ENCODE results near the gene TSNAX. TPM values are rescaled to one million over a fixed set of nuclear protein-coding genes. Genes with fewer than 3 reads are reported as not detected.

TSNAX gene
- total RNA-seq, 1 experiment from 2014 or later: 69.4 TPM

DNA sequence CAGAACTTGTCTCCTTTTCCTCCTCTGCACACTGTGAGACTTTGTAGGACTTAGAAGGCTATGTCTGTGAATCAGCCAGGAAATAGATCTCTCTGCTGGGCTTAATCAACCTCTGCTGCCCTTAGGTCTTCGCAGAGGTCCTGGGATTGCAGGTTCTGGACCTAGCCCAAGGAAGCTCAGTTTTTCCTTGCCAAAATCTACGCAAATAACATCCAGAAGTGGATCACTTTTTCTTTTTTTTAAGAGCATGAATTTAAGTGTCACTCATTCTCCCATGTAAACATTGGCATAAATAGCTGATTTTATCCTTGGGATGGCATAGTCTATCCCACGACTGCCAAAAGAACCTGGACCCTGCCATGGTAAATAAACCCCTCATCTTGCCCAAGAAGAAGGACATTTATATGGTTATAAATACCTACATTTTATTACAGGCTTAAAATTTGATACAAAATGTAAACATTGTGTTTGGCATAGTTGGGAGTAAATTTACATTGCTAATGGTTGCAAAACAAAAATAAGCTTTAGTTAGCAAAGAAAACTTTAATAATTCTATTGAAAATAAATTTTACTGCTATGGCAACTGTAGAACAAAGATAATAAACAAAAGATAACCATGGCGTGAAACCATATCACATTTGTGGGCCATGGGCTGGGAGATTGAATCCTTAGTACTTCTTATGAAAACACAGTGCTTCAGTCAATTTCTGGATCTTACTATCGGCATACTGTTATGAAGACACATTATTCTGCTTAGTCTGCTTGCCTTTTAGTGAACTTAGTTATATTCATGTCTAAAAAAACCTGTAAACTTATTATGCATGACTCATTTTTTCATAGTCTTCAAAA lies 73.6 kb downstream of the TSNAX start:
- DNase-seq (ENCODE audit: low spot score): no peak

DNA sequence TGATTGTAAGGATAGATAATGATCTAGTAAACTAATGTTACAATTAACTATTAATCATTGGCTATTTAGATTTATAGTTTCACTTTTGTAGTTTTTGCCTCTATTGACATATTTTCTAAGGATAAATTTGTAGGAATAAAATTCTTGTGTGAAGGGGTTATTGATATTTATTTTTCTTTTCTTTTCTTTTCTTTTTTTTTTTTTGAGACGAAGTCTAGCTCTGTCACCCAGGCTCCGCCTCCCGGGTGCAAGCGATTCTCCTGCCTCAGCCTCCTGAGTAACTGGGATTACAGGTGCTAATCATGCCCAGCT lies 74.2 kb downstream of the TSNAX start:
- no peak for DNase-seq (ENCODE audit: low spot score)

DNA sequence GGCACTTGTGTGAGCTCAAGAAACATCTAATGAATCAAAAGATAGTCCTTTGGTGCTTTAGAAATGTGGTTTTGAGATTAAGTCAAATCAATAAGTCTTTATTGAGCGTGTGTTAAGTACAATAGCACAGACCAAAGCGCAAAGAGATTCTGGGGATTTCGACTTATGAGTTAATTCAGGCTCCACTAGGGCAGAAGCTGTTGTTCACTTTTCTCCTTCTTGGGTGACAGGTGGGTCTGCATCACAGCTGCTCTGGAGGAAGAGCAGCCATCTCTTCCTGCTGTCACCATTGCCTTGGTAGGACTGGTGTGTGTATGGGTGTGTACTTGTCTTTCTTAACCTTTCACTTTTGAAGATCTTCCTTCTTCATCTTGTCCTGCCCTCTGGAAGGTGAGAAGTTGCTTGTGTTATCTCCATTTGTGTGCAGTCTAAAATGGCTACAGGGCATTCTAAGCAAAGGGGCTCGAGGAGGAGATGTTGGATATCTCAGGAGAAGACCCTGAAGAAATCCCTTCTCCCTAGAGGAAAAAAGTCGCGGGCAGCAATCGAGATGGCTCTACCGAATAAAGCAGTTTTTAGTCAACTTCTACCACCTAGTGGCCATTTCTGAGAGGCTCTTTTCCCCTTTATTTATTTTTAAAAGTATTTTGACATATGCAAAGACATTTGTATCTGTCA lies 75.3 kb downstream of the TSNAX start:
- peak; percentile 75 for DNase-seq (ENCODE audit: low spot score)

DNA sequence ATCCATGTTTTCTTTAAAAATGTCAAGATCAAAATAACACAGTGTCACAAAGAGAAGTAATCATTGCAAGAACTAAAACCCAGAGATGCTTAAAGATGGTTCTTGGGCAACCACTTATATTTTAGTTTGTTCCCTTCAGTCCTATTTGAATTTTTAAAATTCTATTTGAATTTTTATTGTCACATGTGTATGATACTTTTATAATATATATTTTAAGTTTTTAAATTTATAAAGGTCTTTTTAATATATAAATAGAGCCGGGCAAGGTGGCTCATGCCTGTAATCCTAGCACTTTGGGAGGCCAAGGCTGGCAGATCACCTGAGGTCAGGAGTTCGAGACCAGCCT lies 75.8 kb downstream of the TSNAX start:
- no peak for DNase-seq (ENCODE audit: low spot score)

DNA sequence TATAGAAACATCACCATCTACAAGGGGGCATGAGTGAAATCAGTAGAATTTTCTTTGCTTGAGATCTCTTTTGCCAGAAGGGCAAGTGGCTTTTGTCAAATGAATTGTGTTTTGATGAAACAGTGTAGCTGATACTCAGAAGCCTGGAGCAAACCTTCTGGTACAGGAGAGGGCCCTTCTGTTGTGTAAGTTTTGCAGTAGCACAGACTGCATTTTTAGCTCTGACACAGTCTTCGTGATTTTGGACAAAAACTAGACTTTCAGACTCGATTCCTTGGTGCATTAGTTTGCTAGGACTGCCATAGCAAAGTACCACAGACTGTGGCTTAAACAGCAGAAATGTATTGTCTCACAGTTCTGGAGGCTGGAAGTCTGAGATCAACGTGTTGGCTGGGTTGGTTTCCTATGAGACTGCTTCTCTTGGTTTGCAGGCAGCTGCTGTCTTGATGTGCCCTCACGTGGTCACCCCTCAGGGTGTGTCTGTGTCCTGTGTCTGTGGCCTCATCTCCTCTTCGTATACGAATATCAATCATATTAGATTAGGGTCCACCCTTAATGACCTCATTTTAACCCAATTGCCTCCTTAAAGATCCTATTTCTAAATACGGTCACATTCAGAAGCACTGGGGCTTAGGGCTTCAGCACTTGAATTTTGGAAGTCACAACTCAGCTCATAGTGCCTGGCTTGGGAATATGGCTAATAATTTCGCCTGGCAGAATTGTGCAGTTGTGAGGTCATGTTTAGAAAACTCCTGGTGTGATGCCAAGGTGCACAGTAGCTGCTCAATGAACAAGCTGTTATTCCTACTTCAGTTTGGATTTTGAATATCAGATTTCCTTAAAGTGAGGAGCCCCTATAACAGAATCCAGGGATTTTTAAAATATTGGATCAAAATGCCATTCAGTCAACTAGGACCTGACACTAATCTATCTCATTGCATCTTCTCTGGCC lies 77.0 kb downstream of the TSNAX start:
- no peak for DNase-seq (ENCODE audit: low spot score)

DNA sequence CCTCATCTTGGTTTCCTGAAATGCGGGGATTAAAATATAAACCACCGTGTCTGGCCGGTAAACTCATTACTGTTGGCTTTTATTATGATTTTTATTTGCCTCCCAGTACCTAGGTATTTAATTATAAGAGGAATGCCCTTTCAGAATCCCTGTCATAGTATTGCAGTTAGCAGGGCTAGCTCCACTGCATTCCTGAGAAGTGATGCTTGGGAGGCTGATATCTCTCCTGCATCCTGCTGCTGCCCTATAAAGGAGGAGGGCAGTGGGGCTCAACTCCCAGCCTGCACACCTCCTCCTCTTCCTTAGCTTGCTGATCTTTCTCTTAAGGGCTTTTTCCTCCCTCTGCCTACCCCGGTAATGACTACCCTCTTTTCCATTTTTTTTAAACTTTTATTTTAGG lies 78.2 kb downstream of the TSNAX start:
- DNase-seq (ENCODE audit: low spot score): peak; percentile 40

DNA sequence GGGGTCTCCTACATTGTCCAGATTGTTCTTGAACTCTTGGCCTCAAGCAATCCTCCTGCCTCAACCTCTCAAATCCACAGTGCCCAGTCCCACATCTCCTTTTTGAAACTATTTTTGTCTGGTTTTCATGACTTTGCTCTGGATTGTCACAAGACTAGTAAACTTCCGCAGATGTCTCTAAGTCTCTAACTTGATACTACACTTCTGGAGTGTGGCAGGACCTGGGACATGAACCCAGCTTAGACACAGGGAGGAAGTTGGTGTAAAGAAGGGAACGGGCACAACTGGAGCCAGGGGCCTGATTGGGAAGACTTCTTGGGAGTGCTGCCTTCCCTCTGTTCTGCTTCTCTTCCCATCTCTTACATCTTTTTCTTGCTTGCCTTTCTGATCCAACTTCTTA lies 81.9 kb downstream of the TSNAX start:
- no peak for DNase-seq (ENCODE audit: low spot score)

DNA sequence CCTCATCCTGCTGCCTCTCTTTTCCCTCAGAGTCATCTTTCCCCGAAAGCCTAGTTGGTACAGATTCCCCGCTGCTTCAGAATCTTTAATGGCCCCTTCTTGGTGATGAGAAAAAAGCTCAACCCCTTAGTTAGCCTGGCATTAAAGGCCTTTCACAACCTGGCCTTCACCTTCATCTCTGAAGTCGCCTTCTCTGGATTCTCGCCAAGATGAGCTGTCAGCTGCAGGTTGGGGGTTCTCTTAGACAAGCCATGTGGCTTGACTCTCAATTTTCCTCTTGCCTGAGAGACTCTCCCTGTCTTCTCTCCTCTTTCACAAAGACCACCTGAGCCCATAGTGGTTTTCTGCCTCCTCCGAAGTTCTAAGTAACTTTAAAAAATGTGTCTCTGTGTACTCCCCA lies 82.6 kb downstream of the TSNAX start:
- no peak for DNase-seq (ENCODE audit: low spot score)

DNA sequence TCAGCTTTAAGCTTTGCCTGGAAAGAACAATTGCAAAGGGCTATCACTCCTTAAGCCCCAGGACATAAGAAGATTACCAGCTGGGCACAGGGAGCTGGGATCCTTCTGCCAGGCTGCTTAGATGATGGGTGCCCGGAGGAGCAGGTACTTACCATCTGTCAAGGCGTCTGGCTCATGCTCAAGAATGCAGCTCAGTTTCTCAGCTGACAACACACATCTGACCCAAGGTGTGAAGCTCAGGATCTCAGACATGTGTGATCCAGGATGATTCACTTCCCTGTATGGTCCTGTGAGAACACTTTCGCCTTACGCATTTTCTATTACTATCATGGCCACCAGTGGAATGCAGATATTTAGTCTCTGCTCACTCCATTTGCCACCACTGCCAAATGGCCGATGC lies 83.4 kb downstream of the TSNAX start:
- DNase-seq (ENCODE audit: low spot score): no peak

DNA sequence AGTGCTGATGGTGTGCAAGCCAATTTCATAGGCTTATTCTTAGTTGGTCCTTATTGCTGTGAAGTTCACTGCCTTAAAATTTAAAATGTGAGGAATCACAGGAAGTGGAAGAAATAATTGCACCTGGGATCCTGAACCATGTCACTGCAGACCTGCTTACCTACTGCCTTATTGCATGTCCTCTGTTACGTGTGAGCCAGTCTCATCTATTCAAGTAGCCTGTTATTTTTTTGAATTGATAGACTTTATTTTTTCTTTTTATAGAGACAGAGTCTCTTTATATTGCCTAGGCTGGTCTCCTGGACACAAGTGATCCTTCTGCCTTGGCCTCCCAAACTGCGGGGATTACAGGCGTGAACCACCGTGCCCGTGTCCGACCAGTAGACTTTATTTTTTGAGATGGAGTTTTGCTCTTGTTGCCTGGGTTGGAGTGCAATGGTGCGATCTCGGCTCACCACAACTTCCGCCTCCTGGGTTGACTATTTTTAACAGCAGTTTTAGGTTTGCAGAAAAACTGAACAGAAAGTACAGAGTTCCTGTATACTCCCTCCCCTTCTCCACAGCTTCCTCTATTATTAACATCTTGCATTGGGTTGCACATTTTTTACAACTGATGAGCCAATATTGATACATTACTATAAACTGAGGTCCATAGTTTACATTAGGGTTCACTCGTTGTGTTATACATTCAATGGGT lies 84.1 kb downstream of the TSNAX start:
- no peak for DNase-seq (ENCODE audit: low spot score)

DNA sequence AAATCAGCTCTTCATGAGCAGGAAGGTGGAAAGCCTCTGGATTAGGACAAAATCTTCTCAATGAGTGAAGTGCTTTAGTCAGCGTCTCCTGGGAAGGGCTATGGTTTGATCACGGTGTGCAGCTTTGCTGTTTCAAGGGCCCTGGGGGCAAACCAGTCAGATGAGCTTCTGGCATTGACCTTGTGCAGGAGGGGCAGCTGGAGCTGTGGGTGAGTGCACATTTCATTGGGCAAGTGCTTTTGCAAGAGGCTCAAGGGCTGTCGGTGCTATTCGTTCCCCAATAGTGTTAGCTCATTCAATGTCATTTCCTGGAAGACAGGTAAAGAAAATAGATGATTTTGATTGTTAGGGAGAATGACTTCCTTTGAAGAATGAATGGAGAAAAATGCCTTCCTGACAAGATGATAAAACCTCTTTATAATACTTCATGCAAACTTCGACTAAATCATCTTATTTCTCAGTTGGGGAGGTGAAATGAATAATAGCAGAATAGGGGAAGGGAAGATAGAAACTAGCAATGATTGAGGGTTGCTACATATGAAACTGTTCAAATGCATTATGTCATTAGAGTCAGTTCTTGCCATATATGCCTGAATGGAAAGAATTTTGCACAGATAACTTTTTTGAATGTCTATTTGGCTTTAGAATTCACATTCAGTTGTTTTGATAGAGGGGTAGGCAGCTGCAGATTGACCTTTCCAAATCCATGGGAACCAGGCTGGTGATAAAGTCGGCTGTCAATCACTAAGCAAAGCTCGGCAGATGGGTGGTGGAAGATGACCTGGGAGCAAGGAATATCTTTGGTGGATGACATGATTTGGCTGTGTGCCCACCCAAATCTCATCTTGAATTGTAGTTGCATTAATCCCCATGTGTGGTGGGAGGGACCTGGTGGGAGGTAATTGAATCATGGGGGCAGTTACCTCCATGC lies 85.2 kb downstream of the TSNAX start:
- no peak for DNase-seq (ENCODE audit: low spot score)

Other genes starting within 250 kb of the TSNAX start
- gene EXOC8, start 190.8 kb upstream of the TSNAX start, total RNA-seq (2014; rRNA removed; shearing (Covaris generic)): 15.9 and 19.4 TPM in 2 replicates
- 34.4 and 41.7 TPM in 2 replicates for gene SPRTN, start 190.4 kb upstream of the TSNAX start, total RNA-seq (2014; rRNA removed; shearing (Covaris generic))
- gene EGLN1, start 106.4 kb upstream of the TSNAX start, total RNA-seq (2014; rRNA removed; shearing (Covaris generic)): 43.6 and 57.8 TPM in 2 replicates
- 5.0 and 5.2 TPM in 2 replicates for gene DISC1, start 98.1 kb downstream of the TSNAX start, total RNA-seq (2014; rRNA removed; shearing (Covaris generic))

Data from A172 (cell line).